Natural killer cell (primary cell): Measurements from ENCODE around the gene FRMPD2. TPM values are rescaled to one million over a fixed set of nuclear protein-coding genes. Genes with fewer than 3 reads are reported as not detected.

Experiments
- ATAC-seq, 3 donors: fragments of 150-1000 bp in 2 of 3; fragments of 200-7000 bp in 1 of 3; cut with Tn5 transposase; 1 replicate in 1 of 3; 2 replicates in 2 of 3; pipeline ENCODE4 v1.10.0; 2021; ENCODE audit warnings: mild to moderate bottlenecking in 2 of 3, moderate library complexity in 2 of 3
- DNase-seq, 2 donors: peaks; one replicate each; pipeline versions ENCODE4 v3.0.0 to v3.0.0-alpha.2; 2013 to 2021; ENCODE audit warnings: mixed read lengths in 1 of 2
- H3K27ac ChIP-seq: one replicate; pipeline ENCODE4 v1.5.1; 2013; ENCODE audit warnings: mild to moderate bottlenecking, low read length
- H3K27me3 ChIP-seq: one replicate; pipeline ENCODE4 v1.6.1; 2013; ENCODE audit warnings: low read length; ENCODE audit not compliant: control insufficient read depth, insufficient read depth
- H3K36me3 ChIP-seq: one replicate; pipeline ENCODE4 v1.6.1; 2013; ENCODE audit warnings: low read length; ENCODE audit not compliant: control insufficient read depth, insufficient read depth
- H3K4me1 ChIP-seq: one replicate; pipeline ENCODE4 v1.6.1; 2013; ENCODE audit warnings: low read length; ENCODE audit not compliant: control insufficient read depth, insufficient read depth
- H3K4me3 ChIP-seq: one replicate; pipeline ENCODE4 v1.5.1; 2013; ENCODE audit warnings: low read length
- H3K9me3 ChIP-seq: one replicate; pipeline ENCODE4 v1.6.1; 2013; ENCODE audit warnings: low read length; ENCODE audit not compliant: control insufficient read depth, insufficient read depth
- H3K27ac Mint-ChIP-seq, 2 donors: one replicate each; pipeline ENCODE4 v1.8.0; 2022; ENCODE audit warnings: mild to moderate bottlenecking in 2 of 2, mixed read lengths in 2 of 2, moderate library complexity in 1 of 2
- H3K27me3 Mint-ChIP-seq, 2 donors: one replicate each; pipeline ENCODE4 v1.8.0; 2022; ENCODE audit warnings: low read depth in 2 of 2, mixed read lengths in 2 of 2
- H3K36me3 Mint-ChIP-seq: one replicate; pipeline ENCODE4 v1.8.0; 2022; ENCODE audit warnings: mixed read lengths
- H3K4me1 Mint-ChIP-seq, 2 donors: one replicate each; pipeline ENCODE4 v1.8.0; 2022; ENCODE audit warnings: mixed read lengths in 2 of 2
- H3K4me3 Mint-ChIP-seq: one replicate; pipeline ENCODE4 v1.8.0; 2022; ENCODE audit warnings: mild to moderate bottlenecking, moderate library complexity, mixed read lengths
- H3K9me3 Mint-ChIP-seq, 2 donors: one replicate each; pipeline ENCODE4 v1.8.0; 2022; ENCODE audit warnings: mixed read lengths in 2 of 2
- CTCF ChIP-seq: fragments of 200-600 bp; IDR thresholded peaks from one replicate; pipeline ENCODE4 v1.8.0; 2022; ENCODE audit warnings: antibody characterized with exemption
- WGBS: methylation state at CpG from one replicate; pipeline ENCODE4 v1.1.7; 2013; ENCODE audit warnings: missing lambda C conversion rate; ENCODE audit not compliant: insufficient coverage; 5-methylcytosine and 5-hydroxymethylcytosine counted together
- intact Hi-C: fragments of 100-400 bp; cut with micrococcal nuclease; formaldehyde crosslinking; loops from one replicate; pipeline ENCODE4 v1.14.2; 2022
- total RNA-seq, 4 donors: library from RNA; stranded (reverse); fragments of 120-200 nt in 1 of 4; gene quantifications; one replicate each; pipeline versions ENCODE4 v1.2.3 to v1.2.4, GENCODE V29; 2013 to 2022

FRMPD2 gene
- under 1 TPM in 1 of 3 donors, not detected in 2; 0.20 TPM for total RNA-seq
- total RNA-seq (2013) = not detected

- Mint-ChIP-seq H3K4me1 (no peaks in the 10 kb centered on the region), H3K4me3 (no peak within 1 kb of the TSS), H3K27me3 (peaks cover 3 to 23% of the 10 kb centered on the region in 2 donors), H3K9me3 (no peaks in the 10 kb centered on the region), H3K36me3 (no peaks in the 10 kb centered on the region), H3K27ac (no peak within 1 kb of the TSS)
- ATAC-seq (no peak), DNase-seq (no peak)
- Histone ChIP-seq H3K27me3 (no peaks in the 10 kb centered on the region), H3K4me1 (no peaks in the 10 kb centered on the region), H3K36me3 (no peaks in the 10 kb centered on the region), H3K27ac (no peak within 1 kb of the TSS), H3K4me3 (no peak within 1 kb of the TSS), H3K9me3 (no peaks in the 10 kb centered on the region)
- TF ChIP-seq CTCF = no peak
- intact Hi-C loops = no loop called here
- WGBS = 94% methylated on average over 8 of the region's 8 CpGs
Measured at GRCh38 chr10:48274636-48275035, at the start of gene FRMPD2. Gene FRMPD2 (minus strand): TSS chr10:48274696. CDS start chr10:48274567, 129 bp downstream.

GRCh38 chr10:48322017-48322416 is 47.5 kb upstream of the FRMPD2 start:
- H3K4me1 Mint-ChIP-seq = peaks cover 32 to 50% of the 10 kb centered on the region in 2 donors

GRCh38 chr10:48317321-48317990 is 43.0 kb upstream of the FRMPD2 start:
- Histone ChIP-seq H3K4me1 (no peaks in the 10 kb centered on the region), H3K4me3 (no peak overlapping the region), H3K9me3 (no peaks in the 10 kb centered on the region), H3K36me3 (no peaks in the 10 kb centered on the region), H3K27ac (no peak overlapping the region), H3K27me3 (no peaks in the 10 kb centered on the region)
- intact Hi-C loops = no loop called here
- DNase-seq (no peak), ATAC-seq (peak in 1 of 3 donors; percentile 10)
- H3K4me1 Mint-ChIP-seq = peaks cover 13 to 24% of the 10 kb centered on the region in 2 donors
- no peak for TF ChIP-seq CTCF
- no peaks in the 10 kb centered on the region for H3K36me3 Mint-ChIP-seq
- H3K4me3 Mint-ChIP-seq = no peak overlapping the region
- no peaks in the 10 kb centered on the region for H3K27me3 Mint-ChIP-seq
- no peaks in the 10 kb centered on the region for H3K9me3 Mint-ChIP-seq
- 74% methylated on average over 8 of the region's 8 CpGs for WGBS
- H3K27ac Mint-ChIP-seq = no peak overlapping the region

More at GRCh38 chr10:48322017-48322416, 47.5 kb upstream of the FRMPD2 start:
- Histone ChIP-seq H3K36me3 (no peaks in the 10 kb centered on the region), H3K4me1 (no peaks in the 10 kb centered on the region), H3K27me3 (no peaks in the 10 kb centered on the region), H3K27ac (no peak overlapping the region), H3K4me3 (no peak overlapping the region), H3K9me3 (no peaks in the 10 kb centered on the region)
- whole genome bisulfite sequencing = 100% methylated on average over 2 of the region's 3 CpGs
- intact Hi-C loops = no loop called here
- DNase-seq (no peak), ATAC-seq (no peak)
- Mint-ChIP-seq H3K36me3 (no peaks in the 10 kb centered on the region), H3K9me3 (no peaks in the 10 kb centered on the region), H3K27me3 (no peaks in the 10 kb centered on the region), H3K4me3 (no peak overlapping the region), H3K27ac (no peak overlapping the region)
- no peak for TF ChIP-seq CTCF

- Mint-ChIP-seq H3K36me3 (no peaks in the 10 kb centered on the region), H3K9me3 (no peaks in the 10 kb centered on the region), H3K4me1 (peaks cover 16 to 20% of the 10 kb centered on the region in 2 donors), H3K27me3 (no peaks in the 10 kb centered on the region), H3K4me3 (no peak overlapping the region), H3K27ac (no peak overlapping the region)
- no peak overlapping the region for H3K4me3 ChIP-seq
- no peak for TF ChIP-seq CTCF
- H3K27me3 ChIP-seq = no peaks in the 10 kb centered on the region
- no peaks in the 10 kb centered on the region for H3K36me3 ChIP-seq
- ATAC-seq (no peak), DNase-seq (no peak)
- no peaks in the 10 kb centered on the region for H3K9me3 ChIP-seq
- no peaks in the 10 kb centered on the region for H3K4me1 ChIP-seq
- H3K27ac ChIP-seq = no peak overlapping the region
- WGBS = 91% methylated on average over 4 of the region's 4 CpGs
- intact Hi-C loops = no loop called here
Measured at GRCh38 chr10:48316236-48316635, 41.7 kb upstream of the FRMPD2 start.
